Measurements from ENCODE around the gene SLC37A3. TPM values are rescaled to one million over a fixed set of nuclear protein-coding genes. Genes with fewer than 3 reads are reported as not detected.

Gene SLC37A3
- total RNA-seq, 2 experiments from 2014 or later, result 8.0 to 10.0 TPM

DNA sequence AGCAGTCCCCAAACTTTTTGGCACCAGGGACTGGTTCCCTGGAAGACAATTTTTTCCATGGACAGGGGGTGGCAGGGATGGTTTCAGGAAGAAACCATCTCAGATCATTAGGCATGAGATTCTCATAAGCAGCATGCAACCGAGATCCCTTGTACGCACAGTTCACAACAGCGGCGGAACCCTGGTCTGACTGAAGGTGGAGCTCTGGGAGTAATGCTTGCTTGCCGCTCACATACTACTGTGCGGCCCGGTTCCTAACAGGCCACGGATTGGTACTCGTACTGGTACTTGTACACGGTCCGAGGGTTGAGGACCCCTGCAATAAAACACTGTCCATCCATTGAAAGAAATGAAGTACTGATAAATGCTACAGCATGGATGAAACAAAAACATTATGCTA lies 48.1 kb upstream of the SLC37A3 start:
- H3K9me2 ChIP-seq (ENCODE audit: insufficient read depth, low read length), result no peaks in the 10 kb centered on the region
- H2AFZ ChIP-seq (ENCODE audit: low read length), result no peak overlapping the region
- H4K20me1 ChIP-seq (ENCODE audit: insufficient read depth, low read length), result no peaks in the 10 kb centered on the region; the same call in 1 of the 2 replicates
- no peaks in the 10 kb centered on the region for H3K9me3 ChIP-seq (ENCODE audit: low read length)
- no peaks in the 10 kb centered on the region for H3K79me2 ChIP-seq (ENCODE audit: insufficient read depth, low read depth, low read length)
- H3K36me3 ChIP-seq (ENCODE audit: insufficient read depth, low read length), result no peaks in the 10 kb centered on the region
- intact Hi-C loops (cut with micrococcal nuclease; ENCODE audit: unreplicated experiment), result no loop called here
- H3K27ac ChIP-seq (ENCODE audit: low read depth, low read length, poor library complexity, severe bottlenecking), result no peak overlapping the region
- ChIA-PET POLR2A (no interaction called here), CTCF (ENCODE audit: unreplicated experiment) (no interaction called here)
- TF ChIP-seq CTCF (conservative IDR thresholded peaks at IDR 0.05; ENCODE audit: low read length) (peak; percentile 37; the same call in 1 of the 2 replicates), EZH2phosphoT487 (IDR thresholded peaks at IDR 0.05; ENCODE audit: borderline replicate concordance, low read depth, low read length) (no peak)
- H3K4me1 ChIP-seq (ENCODE audit: insufficient read depth, low read length, poor library complexity, severe bottlenecking), result no peaks in the 10 kb centered on the region
- no peak overlapping the region for H3K4me3 ChIP-seq (ENCODE audit: low read depth, low read length, poor library complexity, severe bottlenecking)
- BruUV-seq (replicated peaks), result no TSS peak
- no peak for DNase-seq (ENCODE audit: low spot score)
- H3K4me2 ChIP-seq (ENCODE audit: low read length), result no peak overlapping the region

GRCh38 chr7:140441519-140441918 lies 43.2 kb upstream of the SLC37A3 start:
- BruUV-seq (replicated peaks), result no TSS peak
- POLR2A ChIA-PET, result no interaction called here
- Histone ChIP-seq H3K4me3 (ENCODE audit: low read depth, low read length, poor library complexity, severe bottlenecking) (no peak overlapping the region), H3K36me3 (ENCODE audit: insufficient read depth, low read length) (no peaks in the 10 kb centered on the region), H2AFZ (ENCODE audit: low read length) (no peak overlapping the region), H3K79me2 (ENCODE audit: insufficient read depth, low read depth, low read length) (no peaks in the 10 kb centered on the region), H3K4me1 (ENCODE audit: insufficient read depth, low read length, poor library complexity, severe bottlenecking) (no peaks in the 10 kb centered on the region), H4K20me1 (ENCODE audit: insufficient read depth, low read length) (no peaks in the 10 kb centered on the region), H3K9me2 (ENCODE audit: insufficient read depth, low read length) (no peaks in the 10 kb centered on the region), H3K27ac (ENCODE audit: low read depth, low read length, poor library complexity, severe bottlenecking) (no peak overlapping the region), H3K9me3 (ENCODE audit: low read length) (no peaks in the 10 kb centered on the region), H3K4me2 (ENCODE audit: low read length) (no peak overlapping the region)
- no peak for TF ChIP-seq CTCF (conservative IDR thresholded peaks at IDR 0.05; ENCODE audit: low read length)
- TF ChIP-seq EZH2phosphoT487 (IDR thresholded peaks at IDR 0.05; ENCODE audit: borderline replicate concordance, low read depth, low read length), result no peak
- intact Hi-C loops (cut with micrococcal nuclease; ENCODE audit: unreplicated experiment), result no loop called here
- DNase-seq (ENCODE audit: low spot score), result no peak
- CTCF ChIA-PET (ENCODE audit: unreplicated experiment), result interaction anchor here (0.6 kb wide), 1 partner anchor 179 kb away, joined by 3 read pairs; no protein-coding TSS in a partner anchor

DNA sequence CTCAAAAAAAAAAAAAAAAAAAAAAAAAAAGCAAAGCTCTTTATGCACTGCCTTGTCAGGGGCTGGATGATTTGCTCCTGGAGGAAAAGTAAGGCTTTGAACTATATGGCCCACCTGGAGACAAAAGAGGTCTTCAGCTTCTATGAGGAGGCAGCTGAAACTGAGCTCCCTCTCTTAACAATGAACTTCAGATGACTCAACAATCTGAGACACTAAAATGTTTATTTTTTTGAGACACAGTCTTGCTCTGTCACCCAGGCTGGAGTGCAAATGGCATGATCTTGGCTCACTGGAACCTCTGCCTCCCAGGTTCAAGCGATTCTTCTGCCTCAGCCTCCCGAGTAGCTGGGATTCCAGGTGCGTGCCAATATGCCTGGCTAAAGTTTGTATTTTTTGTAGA lies 42.3 kb upstream of the SLC37A3 start:
- POLR2A ChIA-PET, result interaction anchor here (0.6 kb wide), 1 partner anchor 390 kb away, joined by 6 read pairs; no protein-coding TSS in a partner anchor
- TF ChIP-seq CTCF (conservative IDR thresholded peaks at IDR 0.05; ENCODE audit: low read length), result no peak
- TF ChIP-seq EZH2phosphoT487 (IDR thresholded peaks at IDR 0.05; ENCODE audit: borderline replicate concordance, low read depth, low read length), result no peak
- Histone ChIP-seq H2AFZ (ENCODE audit: low read length) (no peak overlapping the region), H3K79me2 (ENCODE audit: insufficient read depth, low read depth, low read length) (no peaks in the 10 kb centered on the region), H3K9me3 (ENCODE audit: low read length) (no peaks in the 10 kb centered on the region), H4K20me1 (ENCODE audit: insufficient read depth, low read length) (no peaks in the 10 kb centered on the region), H3K4me2 (ENCODE audit: low read length) (no peak overlapping the region), H3K27ac (ENCODE audit: low read depth, low read length, poor library complexity, severe bottlenecking) (no peak overlapping the region), H3K9me2 (ENCODE audit: insufficient read depth, low read length) (no peaks in the 10 kb centered on the region), H3K36me3 (ENCODE audit: insufficient read depth, low read length) (no peaks in the 10 kb centered on the region), H3K4me3 (ENCODE audit: low read depth, low read length, poor library complexity, severe bottlenecking) (no peak overlapping the region), H3K4me1 (ENCODE audit: insufficient read depth, low read length, poor library complexity, severe bottlenecking) (no peaks in the 10 kb centered on the region)
- DNase-seq (ENCODE audit: low spot score), result no peak
- intact Hi-C loops (cut with micrococcal nuclease; ENCODE audit: unreplicated experiment), result no loop called here
- CTCF ChIA-PET (ENCODE audit: unreplicated experiment), result interaction anchor here (1.1 kb wide), 1 partner anchor 66 kb away, joined by 3 read pairs; no protein-coding TSS in a partner anchor
- no TSS peak for BruUV-seq (replicated peaks)
